Loucy (cell line): ENCODE measurements around the gene ERICH6.

Source experiments
- H2AFZ ChIP-seq: fragments of 200-600 bp; sonication (generic); 2 replicates; pipeline ENCODE4 v1.6.0; 2016; ENCODE audit warnings: antibody characterized with exemption, mild to moderate bottlenecking, low read length, moderate library complexity
- H3F3A ChIP-seq: fragments of 200-600 bp; 2 replicates; pipeline ENCODE4 v1.6.0; 2016; ENCODE audit warnings: antibody characterized with exemption, low read depth, mild to moderate bottlenecking
- H3K27me3 ChIP-seq: fragments of 200-600 bp; sonication (generic); 2 replicates; pipeline ENCODE4 v1.6.1; 2014; ENCODE audit warnings: low read length, mild to moderate bottlenecking; ENCODE audit not compliant: insufficient read depth, poor library complexity, severe bottlenecking
- H3K36me3 ChIP-seq: fragments of 200-600 bp; sonication (generic); 2 replicates; pipeline ENCODE4 v1.6.1; 2016; ENCODE audit warnings: low read length; ENCODE audit not compliant: insufficient read depth
- H3K4me1 ChIP-seq: fragments of 200-600 bp; sonication (generic); 2 replicates; pipeline ENCODE4 v1.5.1; 2014; ENCODE audit warnings: low read length, mild to moderate bottlenecking; ENCODE audit not compliant: insufficient read depth, poor library complexity, severe bottlenecking
- H3K4me2 ChIP-seq: fragments of 200-600 bp; sonication (generic); 2 replicates; pipeline ENCODE4 v1.6.0; 2014; ENCODE audit warnings: antibody characterized with exemption, low read length, low read depth, mild to moderate bottlenecking; ENCODE audit not compliant: poor library complexity, severe bottlenecking
- H3K4me3 ChIP-seq: fragments of 200-600 bp; sonication (generic); 2 replicates; pipeline ENCODE4 v1.5.1; 2014; ENCODE audit warnings: low read length, mild to moderate bottlenecking, mixed read lengths; ENCODE audit not compliant: poor library complexity, severe bottlenecking
- H3K79me2 ChIP-seq: fragments of 200-600 bp; sonication (generic); 2 replicates; pipeline ENCODE4 v1.6.1; 2014; ENCODE audit warnings: low read length; ENCODE audit not compliant: insufficient read depth
- H3K9ac ChIP-seq: fragments of 200-600 bp; sonication (generic); 2 replicates; pipeline ENCODE4 v1.6.0; 2014; ENCODE audit warnings: mild to moderate bottlenecking, low read depth, low read length, moderate library complexity; ENCODE audit not compliant: poor library complexity, severe bottlenecking
- H3K9me2 ChIP-seq: fragments of 200-600 bp; sonication (generic); replicated peaks from 2 replicates; pipeline ENCODE4 v1.6.1; 2016; ENCODE audit warnings: low read depth, low read length, mixed read lengths
- H3K9me3 ChIP-seq: fragments of 200-600 bp; sonication (generic); 2 replicates; pipeline ENCODE4 v1.6.1; 2014; ENCODE audit warnings: mild to moderate bottlenecking, antibody characterized with exemption, low read length, low read depth; ENCODE audit not compliant: insufficient read depth
- H4K20me1 ChIP-seq: fragments of 200-600 bp; sonication (generic); 2 replicates; pipeline ENCODE4 v1.6.0; 2014; ENCODE audit warnings: antibody characterized with exemption, low read length, mild to moderate bottlenecking; ENCODE audit not compliant: insufficient read depth, poor library complexity, severe bottlenecking
- CTCF ChIP-seq: fragments of 200-600 bp; sonication (generic); conservative IDR thresholded peaks from 2 replicates; pipeline ENCODE4 v1.5.1; 2014; ENCODE audit warnings: mild to moderate bottlenecking, antibody characterized with exemption, low read length
- EZH2phosphoT487 ChIP-seq: fragments of 200-600 bp; IDR thresholded peaks from 2 replicates; pipeline ENCODE4 v1.6.1; 2018; ENCODE audit warnings: antibody characterized with exemption, mild to moderate bottlenecking, moderate library complexity, borderline replicate concordance

The ERICH6 gene

DNA sequence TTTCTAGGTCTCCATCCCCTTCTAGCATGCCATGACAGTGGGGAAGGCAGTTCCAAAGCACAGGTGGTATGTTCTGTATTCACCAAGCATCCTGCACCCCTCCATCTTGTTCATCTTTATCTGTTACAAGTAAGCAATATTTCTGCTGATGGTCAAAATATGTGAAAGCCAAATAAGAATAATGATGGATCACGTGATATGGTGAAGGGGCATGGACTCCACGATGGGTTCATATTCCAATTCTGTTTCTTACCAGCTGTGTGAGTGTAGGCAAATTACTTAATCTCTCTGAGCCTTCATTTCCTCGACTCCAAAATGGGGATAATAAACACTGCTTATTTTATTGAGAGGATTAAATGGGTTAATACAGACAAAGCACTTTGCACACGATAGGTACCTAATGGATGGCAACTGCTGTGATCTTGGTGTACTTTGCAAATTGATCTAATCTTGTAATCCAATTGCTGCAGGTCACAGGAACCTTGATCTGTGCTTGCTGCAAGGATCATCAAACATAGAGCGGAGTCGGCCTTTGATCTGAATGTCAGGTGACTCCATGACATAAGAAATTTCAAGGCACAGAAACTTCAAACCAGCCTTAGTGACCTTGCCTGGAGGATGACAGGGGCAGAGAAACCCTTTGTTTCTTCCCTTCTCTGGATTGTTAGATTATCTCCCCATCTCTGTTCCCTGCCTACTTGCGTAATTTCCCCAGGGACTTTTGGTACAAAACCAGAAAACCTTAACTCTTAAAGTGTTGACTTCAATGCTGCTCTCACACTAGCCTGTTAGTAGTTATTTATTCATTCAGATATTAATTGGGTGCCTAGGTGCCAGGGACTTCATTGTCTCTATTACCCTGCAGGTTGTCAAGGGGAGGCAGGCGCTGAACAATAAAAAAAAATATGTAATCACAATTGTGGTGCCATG lies 33.4 kb upstream of the ERICH6 start:
- no peak overlapping the region for H2AFZ ChIP-seq
- H3K27me3 ChIP-seq: no peaks in the 10 kb centered on the region
- no peaks in the 10 kb centered on the region for H3K9me2 ChIP-seq
- H3K4me3 ChIP-seq: no peak overlapping the region
- H3K9me3 ChIP-seq: no peaks in the 10 kb centered on the region
- 0 out of 2 replicates have a peak, but pooled peaks cover 4% of the 10 kb centered on the region for H3K79me2 ChIP-seq
- no peak for TF ChIP-seq EZH2phosphoT487
- TF ChIP-seq CTCF: no peak
- H3K9ac ChIP-seq: no peak overlapping the region
- H3K36me3 ChIP-seq: peaks cover 17% of the 10 kb centered on the region; the same call in 1 of the 2 replicates
- H3F3A ChIP-seq: no peaks in the 10 kb centered on the region
- H3K4me2 ChIP-seq: no peak overlapping the region
- H3K4me1 ChIP-seq: peaks cover 5% of the 10 kb centered on the region
- no peaks in the 10 kb centered on the region for H4K20me1 ChIP-seq

DNA sequence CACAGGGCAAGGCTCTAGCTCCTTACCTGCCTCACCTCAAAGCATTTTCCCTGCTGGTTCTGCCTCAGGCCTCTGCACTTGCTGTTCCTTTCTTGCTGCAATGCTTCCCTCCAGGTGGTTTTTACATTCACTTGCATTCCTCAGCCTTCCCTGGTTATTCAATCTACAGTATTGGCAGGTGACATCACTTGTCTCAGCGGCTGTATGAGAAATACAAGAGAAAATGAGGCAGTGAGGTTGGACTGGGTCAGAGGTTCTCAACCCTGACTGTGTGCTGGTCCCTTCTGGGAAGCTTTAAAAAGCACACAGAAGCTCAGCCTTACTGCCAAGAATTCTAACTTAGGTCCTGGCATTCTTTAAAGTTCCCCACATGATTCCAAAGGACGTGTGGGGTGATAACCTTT lies 32.6 kb upstream of the ERICH6 start:
- H2AFZ ChIP-seq: no peak overlapping the region
- no peak overlapping the region for H3K9ac ChIP-seq
- H3K79me2 ChIP-seq: 0 out of 2 replicates have a peak, but pooled peaks cover 4% of the 10 kb centered on the region
- H3K4me1 ChIP-seq: peaks cover 5% of the 10 kb centered on the region
- H3K4me3 ChIP-seq: no peak overlapping the region
- H3K9me3 ChIP-seq: no peaks in the 10 kb centered on the region
- no peak overlapping the region for H3K4me2 ChIP-seq
- H3F3A ChIP-seq: no peaks in the 10 kb centered on the region
- no peak for TF ChIP-seq CTCF
- TF ChIP-seq EZH2phosphoT487: no peak
- H4K20me1 ChIP-seq: no peaks in the 10 kb centered on the region
- H3K27me3 ChIP-seq: no peaks in the 10 kb centered on the region
- no peaks in the 10 kb centered on the region for H3K9me2 ChIP-seq
- peaks cover 9% of the 10 kb centered on the region; the same call in 1 of the 2 replicates for H3K36me3 ChIP-seq

GRCh38 chr3:150734795-150735119 lies 31.0 kb upstream of the ERICH6 start:
- no peak overlapping the region for H3K4me3 ChIP-seq
- no peaks in the 10 kb centered on the region for H4K20me1 ChIP-seq
- peaks cover 5% of the 10 kb centered on the region for H3K4me1 ChIP-seq
- H3K9me2 ChIP-seq: no peaks in the 10 kb centered on the region
- H3K9me3 ChIP-seq: no peaks in the 10 kb centered on the region
- H3K9ac ChIP-seq: no peak overlapping the region
- TF ChIP-seq EZH2phosphoT487 (no peak), CTCF (no peak)
- H3K27me3 ChIP-seq: no peaks in the 10 kb centered on the region
- H3F3A ChIP-seq: no peaks in the 10 kb centered on the region
- H2AFZ ChIP-seq: no peak overlapping the region
- H3K4me2 ChIP-seq: no peak overlapping the region
- H3K36me3 ChIP-seq: no peaks in the 10 kb centered on the region
- no peaks in the 10 kb centered on the region for H3K79me2 ChIP-seq
